Measurements from ENCODE around the gene PEX11A.

GRCh38 chr15:89641053-89641452 is 49.5 kb downstream of the PEX11A start:
- TF ChIP-seq FOXK2 (IDR thresholded peaks at IDR 0.05) = no peak
- TF ChIP-seq FOXM1 (IDR thresholded peaks at IDR 0.05; ENCODE audit: borderline replicate concordance) = no peak
- no peak for TF ChIP-seq ELF4 (IDR thresholded peaks at IDR 0.05)
- TF ChIP-seq ARNT (IDR thresholded peaks at IDR 0.05) = no peak
- TF ChIP-seq L3MBTL2 (conservative IDR thresholded peaks at IDR 0.05) = no peak
- no peak for TF ChIP-seq BHLHE40 (IDR thresholded peaks at IDR 0.05; ENCODE audit: borderline replicate concordance)
- TF ChIP-seq HDGF (IDR thresholded peaks at IDR 0.05; ENCODE audit: borderline replicate concordance) = no peak
- no peak for TF ChIP-seq PKNOX1 (IDR thresholded peaks at IDR 0.05)
- TF ChIP-seq NFRKB (IDR thresholded peaks at IDR 0.05) = no peak
- TF ChIP-seq TARDBP (IDR thresholded peaks at IDR 0.05) = no peak
- no peak for TF ChIP-seq FOXA1 (IDR thresholded peaks at IDR 0.05)
- TF ChIP-seq SP1 (IDR thresholded peaks at IDR 0.05) = no peak
- no peak for TF ChIP-seq ZNF384 (IDR thresholded peaks at IDR 0.05)
